Panc1 (cell line): ENCODE results near the gene PROSER1. TPM values are rescaled to one million over a fixed set of nuclear protein-coding genes. Genes with fewer than 3 reads are reported as not detected.

Experiments
- ATAC-seq: fragments of 200-7000 bp; cut with Tn5 transposase; 2 replicates; pipeline ENCODE4 v1.9.1; 2020; ENCODE audit warnings: mild to moderate bottlenecking, moderate library complexity
- BruUV-seq: library from RNA; stranded (reverse); fragments of 400-500 nt; replicated peaks from 2 replicates; lab custom pipeline; 2021; lab: Mats Ljungman, UMichigan
- CTCF ChIA-PET: fragments of 300-600 bp; sonication (Branson Sonifier 250); formaldehyde crosslinking; loops from one replicate; lab custom pipeline; 2022; ENCODE audit warnings: antibody characterized with exemption; lab: Charles Lee
- POLR2A ChIA-PET: fragments of 300-600 bp; sonication (Branson Sonifier 250); formaldehyde crosslinking; loops from one replicate; lab custom pipeline; 2022; ENCODE audit warnings: antibody characterized with exemption; lab: Charles Lee
- DNase-seq: peaks from one replicate; pipeline ENCODE4 v3.0.0-alpha.2; 2010; ENCODE audit warnings: low read depth, low spot score
- H3K27ac ChIP-seq: 2 replicates; pipeline ENCODE4 v1.5.1; 2011; ENCODE audit warnings: mild to moderate bottlenecking, low read length, inconsistent platforms
- H3K27me3 ChIP-seq: fragments of 200-500 bp; sonication (Bioruptor generic); 2 replicates; pipeline ENCODE4 v1.6.0; 2014; ENCODE audit warnings: low read length, inconsistent platforms; ENCODE audit not compliant: control insufficient read depth, insufficient read depth
- H3K36me3 ChIP-seq: fragments of 200-500 bp; sonication (Bioruptor generic); 2 replicates; pipeline ENCODE4 v1.5.1; 2014; ENCODE audit warnings: inconsistent platforms, mild to moderate bottlenecking, low read length, moderate library complexity; ENCODE audit not compliant: control insufficient read depth, insufficient read depth
- H3K4me1 ChIP-seq: 2 replicates; pipeline ENCODE4 v1.5.1; 2011; ENCODE audit warnings: inconsistent platforms, mild to moderate bottlenecking, low read length, moderate library complexity; ENCODE audit not compliant: control insufficient read depth, insufficient read depth
- H3K4me3 ChIP-seq, 2 experiments: 2 replicates each; pipeline ENCODE4 v1.5.1; 2011 to 2012; ENCODE audit warnings: low read depth in 2 of 2, low read length in 2 of 2, mild to moderate bottlenecking in 2 of 2, inconsistent platforms in 1 of 2, moderate library complexity in 1 of 2
- H3K9me3 ChIP-seq: fragments of 200-500 bp; sonication (Bioruptor generic); 2 replicates; pipeline ENCODE4 v1.5.1; 2014; ENCODE audit warnings: low read depth, mild to moderate bottlenecking, inconsistent platforms, low read length, moderate library complexity; ENCODE audit not compliant: control insufficient read depth, insufficient read depth
- POLR2AphosphoS5 ChIP-seq: IDR thresholded peaks from 2 replicates; pipeline ENCODE4 v1.6.1; 2012; ENCODE audit warnings: mild to moderate bottlenecking, low read depth, low read length, moderate library complexity
- SIN3A ChIP-seq: IDR thresholded peaks from 2 replicates; pipeline ENCODE4 v1.6.1; 2012; ENCODE audit warnings: low read depth, mild to moderate bottlenecking, low read length, moderate library complexity, borderline replicate concordance; ENCODE audit not compliant: insufficient read depth
- TCF7L2 ChIP-seq: IDR thresholded peaks from 2 replicates; pipeline ENCODE4 v1.6.1; 2011; ENCODE audit warnings: mild to moderate bottlenecking, low read depth, low read length, inconsistent platforms
- in situ Hi-C: cut with HindIII; loops from 2 replicates; pipeline ENCODE4 v1.10.0; 2016; ENCODE audit warnings: low sequenced_read_pairs, low pct_unique_long_range_greater_than_20kb
- intact Hi-C: fragments of 100-400 bp; cut with micrococcal nuclease; formaldehyde crosslinking; loops from one replicate; pipeline ENCODE4 v1.10.0; 2022; ENCODE audit not compliant: unreplicated experiment
- total RNA-seq: library from RNA; stranded (reverse); gene quantifications from one replicate; pipeline ENCODE4 v1.2.1, GENCODE V29; 2021; ENCODE audit not compliant: unreplicated experiment
- TF ChIP-seq, protein P1 (sequence below): fragments of 450-650 bp; IDR thresholded peaks from 2 replicates; pipeline ENCODE4 v1.5.1; 2017; ENCODE audit warnings: mild to moderate bottlenecking
- TF ChIP-seq, protein P2 (sequence below), 2 experiments: IDR thresholded peaks; 2 replicates each; pipeline ENCODE4 v1.6.1; 2011 to 2012; ENCODE audit warnings: low read depth in 2 of 2, control low read depth in 1 of 2, low read length in 1 of 2, mild to moderate bottlenecking in 1 of 2, moderate library complexity in 1 of 2; ENCODE audit not compliant: insufficient read depth in 1 of 2

PROSER1 gene
- total RNA-seq, 1 experiment from 2014 or later: 24.7 TPM

DNA sequence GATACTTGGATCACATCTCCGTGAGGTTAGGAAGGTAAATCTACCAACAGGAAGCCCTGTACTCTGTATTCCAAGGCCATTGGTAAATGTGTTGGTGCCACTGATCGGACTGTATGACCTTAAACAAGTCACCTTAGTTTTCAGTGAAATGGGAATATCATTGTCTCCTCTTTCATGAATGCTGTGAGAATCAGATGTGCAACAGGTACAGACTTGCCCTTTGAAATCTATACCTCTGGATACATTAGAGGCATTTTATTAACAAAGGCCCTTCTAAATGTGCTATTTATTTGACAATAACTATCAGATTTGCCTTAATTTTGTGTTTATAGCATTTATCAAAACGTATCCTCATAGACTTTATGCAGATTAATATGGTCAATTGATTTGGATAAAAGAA lies 11.4 kb upstream of the PROSER1 start:
- TF ChIP-seq, protein P1, sequence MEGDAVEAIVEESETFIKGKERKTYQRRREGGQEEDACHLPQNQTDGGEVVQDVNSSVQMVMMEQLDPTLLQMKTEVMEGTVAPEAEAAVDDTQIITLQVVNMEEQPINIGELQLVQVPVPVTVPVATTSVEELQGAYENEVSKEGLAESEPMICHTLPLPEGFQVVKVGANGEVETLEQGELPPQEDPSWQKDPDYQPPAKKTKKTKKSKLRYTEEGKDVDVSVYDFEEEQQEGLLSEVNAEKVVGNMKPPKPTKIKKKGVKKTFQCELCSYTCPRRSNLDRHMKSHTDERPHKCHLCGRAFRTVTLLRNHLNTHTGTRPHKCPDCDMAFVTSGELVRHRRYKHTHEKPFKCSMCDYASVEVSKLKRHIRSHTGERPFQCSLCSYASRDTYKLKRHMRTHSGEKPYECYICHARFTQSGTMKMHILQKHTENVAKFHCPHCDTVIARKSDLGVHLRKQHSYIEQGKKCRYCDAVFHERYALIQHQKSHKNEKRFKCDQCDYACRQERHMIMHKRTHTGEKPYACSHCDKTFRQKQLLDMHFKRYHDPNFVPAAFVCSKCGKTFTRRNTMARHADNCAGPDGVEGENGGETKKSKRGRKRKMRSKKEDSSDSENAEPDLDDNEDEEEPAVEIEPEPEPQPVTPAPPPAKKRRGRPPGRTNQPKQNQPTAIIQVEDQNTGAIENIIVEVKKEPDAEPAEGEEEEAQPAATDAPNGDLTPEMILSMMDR: no peak
- TF ChIP-seq POLR2AphosphoS5 (no peak), SIN3A (no peak), TCF7L2 (no peak)
- TF ChIP-seq, protein P2, sequence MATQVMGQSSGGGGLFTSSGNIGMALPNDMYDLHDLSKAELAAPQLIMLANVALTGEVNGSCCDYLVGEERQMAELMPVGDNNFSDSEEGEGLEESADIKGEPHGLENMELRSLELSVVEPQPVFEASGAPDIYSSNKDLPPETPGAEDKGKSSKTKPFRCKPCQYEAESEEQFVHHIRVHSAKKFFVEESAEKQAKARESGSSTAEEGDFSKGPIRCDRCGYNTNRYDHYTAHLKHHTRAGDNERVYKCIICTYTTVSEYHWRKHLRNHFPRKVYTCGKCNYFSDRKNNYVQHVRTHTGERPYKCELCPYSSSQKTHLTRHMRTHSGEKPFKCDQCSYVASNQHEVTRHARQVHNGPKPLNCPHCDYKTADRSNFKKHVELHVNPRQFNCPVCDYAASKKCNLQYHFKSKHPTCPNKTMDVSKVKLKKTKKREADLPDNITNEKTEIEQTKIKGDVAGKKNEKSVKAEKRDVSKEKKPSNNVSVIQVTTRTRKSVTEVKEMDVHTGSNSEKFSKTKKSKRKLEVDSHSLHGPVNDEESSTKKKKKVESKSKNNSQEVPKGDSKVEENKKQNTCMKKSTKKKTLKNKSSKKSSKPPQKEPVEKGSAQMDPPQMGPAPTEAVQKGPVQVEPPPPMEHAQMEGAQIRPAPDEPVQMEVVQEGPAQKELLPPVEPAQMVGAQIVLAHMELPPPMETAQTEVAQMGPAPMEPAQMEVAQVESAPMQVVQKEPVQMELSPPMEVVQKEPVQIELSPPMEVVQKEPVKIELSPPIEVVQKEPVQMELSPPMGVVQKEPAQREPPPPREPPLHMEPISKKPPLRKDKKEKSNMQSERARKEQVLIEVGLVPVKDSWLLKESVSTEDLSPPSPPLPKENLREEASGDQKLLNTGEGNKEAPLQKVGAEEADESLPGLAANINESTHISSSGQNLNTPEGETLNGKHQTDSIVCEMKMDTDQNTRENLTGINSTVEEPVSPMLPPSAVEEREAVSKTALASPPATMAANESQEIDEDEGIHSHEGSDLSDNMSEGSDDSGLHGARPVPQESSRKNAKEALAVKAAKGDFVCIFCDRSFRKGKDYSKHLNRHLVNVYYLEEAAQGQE (IDR thresholded peaks at IDR 0.05; ENCODE audit: insufficient read depth in 1 of 2, low read depth in 2 of 2, low read length in 1 of 2): no peak
- no peaks in the 10 kb centered on the region for H3K27me3 ChIP-seq
- BruUV-seq: no TSS peak
- H3K36me3 ChIP-seq: no peaks in the 10 kb centered on the region; the same call in 1 of the 2 replicates
- H3K4me1 ChIP-seq: no peaks in the 10 kb centered on the region
- POLR2A ChIA-PET: no interaction called here
- H3K27ac ChIP-seq: no peak overlapping the region
- ATAC-seq (no peak), DNase-seq (no peak)
- H3K4me3 ChIP-seq: no peak overlapping the region
- CTCF ChIA-PET: no interaction called here
- intact Hi-C loops: no loop called here
- H3K9me3 ChIP-seq: no peaks in the 10 kb centered on the region
- in situ Hi-C loops: no loop called here

DNA sequence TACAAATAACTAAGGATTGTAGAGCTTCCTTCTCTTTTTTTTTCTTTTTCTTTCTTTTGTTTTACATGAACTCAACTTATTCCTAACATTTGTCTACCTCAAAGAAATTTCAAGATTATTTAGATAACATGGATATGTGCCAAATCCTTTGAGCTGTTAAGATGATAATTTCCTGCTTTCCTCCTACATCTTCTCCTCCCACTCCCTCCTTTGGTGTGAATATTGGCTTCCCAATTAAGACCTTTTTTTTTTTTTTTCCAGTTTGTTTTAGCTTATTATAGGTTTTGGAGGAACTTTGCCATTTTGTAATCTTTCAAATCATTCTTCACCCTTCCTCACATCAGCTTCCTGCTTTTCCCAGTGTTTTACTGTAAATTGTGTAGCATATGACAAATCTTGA lies 10.9 kb upstream of the PROSER1 start:
- POLR2A ChIA-PET: no interaction called here
- Histone ChIP-seq H3K27ac (no peak overlapping the region), H3K9me3 (no peaks in the 10 kb centered on the region), H3K4me3 (no peak overlapping the region), H3K4me1 (no peaks in the 10 kb centered on the region), H3K36me3 (no peaks in the 10 kb centered on the region; the same call in 1 of the 2 replicates), H3K27me3 (no peaks in the 10 kb centered on the region)
- ATAC-seq: no peak
- TF ChIP-seq, protein P1: no peak
- TF ChIP-seq, protein P2 (IDR thresholded peaks at IDR 0.05; ENCODE audit: insufficient read depth in 1 of 2, low read depth in 2 of 2, low read length in 1 of 2): no peak
- no peak for TF ChIP-seq SIN3A
- TF ChIP-seq POLR2AphosphoS5: no peak
- TF ChIP-seq TCF7L2: no peak
- DNase-seq: no peak
- BruUV-seq: no TSS peak
- in situ Hi-C loops (no loop called here), intact Hi-C loops (no loop called here)
- CTCF ChIA-PET: no interaction called here
